Measurements from ENCODE around the gene AMBRA1.
"Not testable (repeated sequence)": the region's sequence is repeated elsewhere in the genome, so short reads cannot be mapped to it uniquely, and the experiment has no call there.

Gene AMBRA1

GRCh38 chr11:46380340-46381047 lies 213.3 kb downstream of the AMBRA1 start:
- Histone ChIP-seq H3K4me3 (ENCODE audit: insufficient read depth, low read length, poor library complexity, severe bottlenecking) (no peak overlapping the region), H2AFZ (ENCODE audit: low read depth, low read length, severe bottlenecking) (no peak overlapping the region), H3K36me3 (ENCODE audit: low read length) (no peaks in the 10 kb centered on the region), H4K20me1 (ENCODE audit: low read depth, low read length) (no peaks in the 10 kb centered on the region), H3K9ac (ENCODE audit: low read length) (no peak overlapping the region), H3K4me2 (ENCODE audit: low read depth, low read length, poor library complexity, severe bottlenecking) (peak overlapping the region; percentile 13), H3K27ac (ENCODE audit: low read depth, low read length) (no peak overlapping the region), H3K79me2 (ENCODE audit: insufficient read depth, low read length) (no peaks in the 10 kb centered on the region), H3K9me3 (ENCODE audit: insufficient read depth, low read length) (no peaks in the 10 kb centered on the region), H3K9me2 (replicated peaks; ENCODE audit: insufficient read depth, low read length) (no peaks in the 10 kb centered on the region), H3F3A (ENCODE audit: insufficient read depth) (no peaks in the 10 kb centered on the region), H3K27me3 (ENCODE audit: low read length) (no peaks in the 10 kb centered on the region)
- no peak for TF ChIP-seq EZH2phosphoT487 (conservative IDR thresholded peaks at IDR 0.05; ENCODE audit: low read length)
- no peak for TF ChIP-seq CTCF (IDR thresholded peaks at IDR 0.05; ENCODE audit: insufficient read depth, low read length, poor library complexity, severe bottlenecking)

- H3K27me3 ChIP-seq (ENCODE audit: low read length); H3K36me3 ChIP-seq (ENCODE audit: low read length); H2AFZ ChIP-seq (ENCODE audit: low read depth, low read length, severe bottlenecking); H3K9me3 ChIP-seq (ENCODE audit: insufficient read depth, low read length); H3K9me2 ChIP-seq (replicated peaks; ENCODE audit: insufficient read depth, low read length); H3K9ac ChIP-seq (ENCODE audit: low read length); H4K20me1 ChIP-seq (ENCODE audit: low read depth, low read length); H3K27ac ChIP-seq (ENCODE audit: low read depth, low read length); H3K79me2 ChIP-seq (ENCODE audit: insufficient read depth, low read length); H3K4me2 ChIP-seq (ENCODE audit: low read depth, low read length, poor library complexity, severe bottlenecking); H3K4me3 ChIP-seq (ENCODE audit: insufficient read depth, low read length, poor library complexity, severe bottlenecking); H3F3A ChIP-seq (ENCODE audit: insufficient read depth): not testable (repeated sequence)
Observed at GRCh38 chr11:46379482-46380293, 214.1 kb downstream of the AMBRA1 start.

GRCh38 chr11:46378811-46379481 lies 214.9 kb downstream of the AMBRA1 start:
- Histone ChIP-seq H3K27ac (ENCODE audit: low read depth, low read length) (no peak overlapping the region), H4K20me1 (ENCODE audit: low read depth, low read length) (no peaks in the 10 kb centered on the region), H3K9me3 (ENCODE audit: insufficient read depth, low read length) (no peaks in the 10 kb centered on the region), H3K4me3 (ENCODE audit: insufficient read depth, low read length, poor library complexity, severe bottlenecking) (no peak overlapping the region), H3K4me2 (ENCODE audit: low read depth, low read length, poor library complexity, severe bottlenecking) (no peak overlapping the region), H3K36me3 (ENCODE audit: low read length) (no peaks in the 10 kb centered on the region), H2AFZ (ENCODE audit: low read depth, low read length, severe bottlenecking) (no peak overlapping the region), H3K27me3 (ENCODE audit: low read length) (no peaks in the 10 kb centered on the region), H3K79me2 (ENCODE audit: insufficient read depth, low read length) (no peaks in the 10 kb centered on the region), H3K9me2 (replicated peaks; ENCODE audit: insufficient read depth, low read length) (no peaks in the 10 kb centered on the region), H3K9ac (ENCODE audit: low read length) (no peak overlapping the region), H3F3A (ENCODE audit: insufficient read depth) (no peaks in the 10 kb centered on the region)
- TF ChIP-seq EZH2phosphoT487 (conservative IDR thresholded peaks at IDR 0.05; ENCODE audit: low read length) (no peak), CTCF (IDR thresholded peaks at IDR 0.05; ENCODE audit: insufficient read depth, low read length, poor library complexity, severe bottlenecking) (no peak)
